ENCODE results near the gene TMEM51.

DNA sequence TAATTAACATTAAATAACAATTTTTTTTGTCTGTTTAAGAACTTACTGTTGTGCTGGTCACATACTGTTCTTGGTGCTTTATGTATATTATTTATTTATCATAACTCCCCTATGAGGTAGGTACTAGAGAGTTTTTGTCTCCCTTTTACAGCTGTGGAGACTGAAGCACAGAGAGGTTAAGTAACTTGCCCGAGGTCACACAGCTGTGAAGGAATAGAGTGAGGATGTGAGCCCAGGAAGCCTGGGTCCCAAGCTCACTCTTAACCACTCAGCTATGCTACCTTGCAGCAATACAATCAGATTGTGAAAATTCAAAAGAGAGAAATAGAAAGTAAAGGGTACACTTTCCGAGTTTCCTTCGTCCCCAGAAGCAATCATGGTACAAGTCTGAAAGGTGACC lies 57.9 kb downstream of the TMEM51 start:
- TF ChIP-seq DPF2 (IDR thresholded peaks at IDR 0.05), result no peak
- TF ChIP-seq ZNF24 (IDR thresholded peaks at IDR 0.05), result no peak
